ENCODE data around the gene PPM1E.

DNA sequence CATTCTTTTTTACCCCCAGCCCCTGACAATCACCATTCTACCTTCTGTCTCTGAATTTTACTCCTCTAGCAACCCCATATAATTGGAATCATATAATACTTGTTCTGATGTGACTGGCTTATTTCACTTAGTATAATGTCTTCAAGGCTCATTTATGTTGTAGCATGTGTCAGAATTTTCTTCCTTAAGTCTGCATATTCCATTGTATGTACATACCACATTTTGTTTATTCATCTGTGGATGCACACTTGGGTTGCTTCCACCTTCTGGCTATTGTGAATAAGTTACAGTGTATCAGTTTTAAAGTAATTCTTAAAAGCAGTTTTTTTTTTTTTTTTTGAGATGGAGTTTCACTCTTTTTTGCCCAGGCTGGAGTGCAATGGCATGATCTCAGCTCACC is 24.7 kb upstream of the PPM1E start:
- TF ChIP-seq, protein P1, sequence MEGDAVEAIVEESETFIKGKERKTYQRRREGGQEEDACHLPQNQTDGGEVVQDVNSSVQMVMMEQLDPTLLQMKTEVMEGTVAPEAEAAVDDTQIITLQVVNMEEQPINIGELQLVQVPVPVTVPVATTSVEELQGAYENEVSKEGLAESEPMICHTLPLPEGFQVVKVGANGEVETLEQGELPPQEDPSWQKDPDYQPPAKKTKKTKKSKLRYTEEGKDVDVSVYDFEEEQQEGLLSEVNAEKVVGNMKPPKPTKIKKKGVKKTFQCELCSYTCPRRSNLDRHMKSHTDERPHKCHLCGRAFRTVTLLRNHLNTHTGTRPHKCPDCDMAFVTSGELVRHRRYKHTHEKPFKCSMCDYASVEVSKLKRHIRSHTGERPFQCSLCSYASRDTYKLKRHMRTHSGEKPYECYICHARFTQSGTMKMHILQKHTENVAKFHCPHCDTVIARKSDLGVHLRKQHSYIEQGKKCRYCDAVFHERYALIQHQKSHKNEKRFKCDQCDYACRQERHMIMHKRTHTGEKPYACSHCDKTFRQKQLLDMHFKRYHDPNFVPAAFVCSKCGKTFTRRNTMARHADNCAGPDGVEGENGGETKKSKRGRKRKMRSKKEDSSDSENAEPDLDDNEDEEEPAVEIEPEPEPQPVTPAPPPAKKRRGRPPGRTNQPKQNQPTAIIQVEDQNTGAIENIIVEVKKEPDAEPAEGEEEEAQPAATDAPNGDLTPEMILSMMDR (IDR thresholded peaks at IDR 0.05) = no peak
- no peak for TF ChIP-seq POLR2A (IDR thresholded peaks at IDR 0.05)
